Measurements from ENCODE around the gene PPM1D.
"Not testable (repeated sequence)": the region's sequence is repeated elsewhere in the genome, so short reads cannot be mapped to it uniquely, and the experiment has no call there.

PPM1D gene

GRCh38 chr17:60599620-60600489, at the start of gene PPM1D:
Gene PPM1D (plus strand): TSS chr17:60600193. CDS start chr17:60600415, 222 bp downstream.
- DNase-seq = peak; percentile 98

- DNase-seq = not testable (repeated sequence)
These were observed 47.7 kb upstream of the PPM1D start for GRCh38 chr17:60552255-60552654.

GRCh38 chr17:60554377-60554788, 45.6 kb upstream of the PPM1D start:
- DNase-seq = no peak

GRCh38 chr17:60555786-60556185, 44.2 kb upstream of the PPM1D start:
- DNase-seq = no peak

GRCh38 chr17:60557805-60558204, 42.2 kb upstream of the PPM1D start:
- DNase-seq = no peak

DNA sequence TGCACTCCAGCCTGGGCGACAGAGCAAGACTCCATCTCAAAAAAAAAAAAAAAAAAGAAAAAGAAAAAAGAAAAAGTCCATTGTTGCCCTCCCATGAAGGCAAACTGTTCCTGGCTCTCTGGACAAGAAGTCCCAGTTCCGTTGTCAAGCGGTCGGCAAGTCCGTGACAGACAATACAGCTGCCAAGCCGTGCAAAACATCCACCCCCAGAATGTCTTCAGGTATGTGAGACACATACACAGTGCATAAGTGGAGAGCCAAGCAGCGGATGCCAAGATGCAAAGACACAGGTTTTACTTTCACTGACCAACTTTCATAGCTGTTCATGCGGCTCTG, 40.4 kb upstream of the PPM1D start:
- DNase-seq = no peak

GRCh38 chr17:60559995-60560859, 39.8 kb upstream of the PPM1D start:
- DNase-seq = no peak

- no peak for DNase-seq
These were observed 39.1 kb upstream of the PPM1D start for GRCh38 chr17:60560860-60561257.

GRCh38 chr17:60562421-60562820, 37.6 kb upstream of the PPM1D start:
- no peak for DNase-seq

DNA sequence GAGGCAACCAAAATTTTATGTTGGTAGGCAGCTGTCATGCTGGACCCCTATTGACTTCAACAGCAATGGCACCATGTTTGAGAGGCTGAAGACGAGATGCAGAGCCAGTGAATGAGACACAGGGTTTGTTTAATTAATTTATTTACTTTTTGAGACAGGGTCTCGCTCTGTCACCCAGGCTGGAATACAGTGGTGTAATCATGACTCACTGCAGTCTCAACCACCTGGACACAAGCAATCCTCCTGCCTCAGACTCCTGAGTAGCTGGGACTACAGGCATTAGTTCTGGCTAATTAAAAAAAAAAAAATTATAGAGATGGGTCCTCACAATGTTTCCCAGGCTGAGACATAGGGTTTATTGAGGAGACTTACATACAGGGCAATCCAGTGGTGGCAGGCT, 36.2 kb upstream of the PPM1D start:
- no peak for DNase-seq

DNA sequence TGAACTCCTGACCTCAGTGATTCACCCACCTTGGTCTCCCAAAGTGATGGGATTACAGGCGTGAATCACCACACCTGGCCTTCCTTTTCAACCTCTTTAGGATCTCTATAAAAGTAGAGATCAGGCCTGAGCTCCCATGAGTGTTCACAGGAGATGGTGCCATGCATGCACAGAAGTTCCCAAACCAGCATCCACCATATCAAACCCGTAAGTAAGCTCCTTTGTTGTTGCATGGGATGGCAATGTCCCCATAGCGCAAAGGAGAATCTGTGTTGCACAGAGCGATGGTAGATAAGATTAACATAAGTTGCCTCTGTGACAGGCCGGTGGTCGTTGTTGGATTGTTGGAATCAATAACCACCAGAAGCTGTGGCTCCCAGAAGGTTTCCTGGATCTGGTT, 34.8 kb upstream of the PPM1D start:
- DNase-seq = no peak

DNA sequence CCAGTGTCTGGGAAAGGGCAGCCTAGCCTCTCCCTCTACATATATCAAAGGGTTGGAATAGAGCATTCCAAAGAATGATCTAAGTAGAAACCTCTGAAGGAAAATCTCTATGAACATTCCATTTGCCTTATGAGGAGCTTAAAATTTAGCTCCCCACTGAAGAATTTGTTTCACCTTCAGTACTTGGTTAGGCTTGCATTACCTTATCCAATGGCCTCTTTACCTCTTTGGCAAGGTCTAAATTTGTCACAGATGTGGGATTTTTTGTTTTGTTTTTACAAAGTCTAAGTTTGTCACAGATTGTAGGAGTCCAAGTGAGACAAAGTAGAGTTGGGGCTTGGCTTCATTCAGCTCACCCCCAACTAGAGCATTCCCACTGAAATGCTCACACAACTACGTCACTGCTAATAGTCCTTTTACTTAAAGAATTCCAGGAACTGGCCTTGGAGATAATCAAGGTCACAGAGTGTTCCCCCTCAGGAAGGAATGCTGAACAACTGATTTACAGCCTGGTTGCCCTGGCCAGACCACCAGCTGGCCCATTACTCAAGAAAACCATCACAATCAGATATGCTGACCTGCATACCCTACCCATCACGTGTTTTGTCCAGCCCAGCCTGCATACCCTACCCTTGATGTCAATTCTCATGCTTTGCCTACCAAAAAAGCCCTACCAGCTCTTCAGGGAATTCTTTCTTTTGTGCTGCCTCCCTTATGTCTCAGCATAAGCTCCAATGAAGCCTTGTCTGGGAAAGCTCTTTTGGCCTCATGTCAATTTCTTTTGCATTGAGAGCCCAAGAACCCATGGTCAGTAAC, 26.5 kb upstream of the PPM1D start:
- DNase-seq = no peak

- DNase-seq = no peak
These were observed 22.7 kb upstream of the PPM1D start for GRCh38 chr17:60577147-60577915.

DNA sequence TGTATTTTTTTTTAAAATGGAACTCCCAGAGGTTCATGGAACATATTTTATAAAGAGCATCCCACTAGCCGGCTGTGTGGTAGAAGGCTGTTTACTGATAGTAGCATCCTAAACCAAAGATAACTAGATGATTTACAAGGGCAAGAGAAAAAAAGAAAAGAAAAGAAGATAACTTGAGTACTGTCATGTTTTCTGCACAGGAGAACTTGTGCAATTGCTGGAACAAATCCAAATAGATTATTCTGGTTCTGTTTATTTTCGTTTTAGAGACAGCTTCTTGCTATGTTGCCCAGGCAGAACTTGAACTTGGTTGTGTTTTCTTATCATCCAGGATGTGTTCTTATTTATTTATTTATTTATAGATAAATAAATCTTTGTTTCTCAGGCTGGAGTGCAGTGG, 20.9 kb upstream of the PPM1D start:
- DNase-seq = no peak

- no peak for DNase-seq
These were observed 20.4 kb upstream of the PPM1D start for GRCh38 chr17:60579551-60579950.

DNA sequence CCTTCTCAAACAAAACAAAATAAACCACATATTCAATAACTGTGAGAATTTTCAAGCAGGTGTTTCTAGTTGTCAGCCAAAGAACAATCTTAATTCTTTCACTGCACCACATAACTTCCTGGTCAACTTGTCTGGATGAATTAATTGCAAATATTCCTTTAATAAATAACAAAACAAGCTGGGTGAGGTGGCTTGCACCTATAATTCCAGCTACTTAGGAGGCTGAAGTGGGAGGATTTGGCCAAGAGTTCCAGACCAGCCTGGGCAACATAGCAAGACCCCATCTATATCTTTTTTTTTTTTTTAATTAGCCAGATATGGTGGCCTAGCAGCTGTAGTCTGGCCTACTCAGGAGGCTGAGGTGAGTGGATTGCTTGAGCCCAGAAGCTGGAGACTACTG, 17.0 kb upstream of the PPM1D start:
- no peak for DNase-seq

- DNase-seq = no peak
These were observed 14.1 kb upstream of the PPM1D start for GRCh38 chr17:60585887-60586286.

DNA sequence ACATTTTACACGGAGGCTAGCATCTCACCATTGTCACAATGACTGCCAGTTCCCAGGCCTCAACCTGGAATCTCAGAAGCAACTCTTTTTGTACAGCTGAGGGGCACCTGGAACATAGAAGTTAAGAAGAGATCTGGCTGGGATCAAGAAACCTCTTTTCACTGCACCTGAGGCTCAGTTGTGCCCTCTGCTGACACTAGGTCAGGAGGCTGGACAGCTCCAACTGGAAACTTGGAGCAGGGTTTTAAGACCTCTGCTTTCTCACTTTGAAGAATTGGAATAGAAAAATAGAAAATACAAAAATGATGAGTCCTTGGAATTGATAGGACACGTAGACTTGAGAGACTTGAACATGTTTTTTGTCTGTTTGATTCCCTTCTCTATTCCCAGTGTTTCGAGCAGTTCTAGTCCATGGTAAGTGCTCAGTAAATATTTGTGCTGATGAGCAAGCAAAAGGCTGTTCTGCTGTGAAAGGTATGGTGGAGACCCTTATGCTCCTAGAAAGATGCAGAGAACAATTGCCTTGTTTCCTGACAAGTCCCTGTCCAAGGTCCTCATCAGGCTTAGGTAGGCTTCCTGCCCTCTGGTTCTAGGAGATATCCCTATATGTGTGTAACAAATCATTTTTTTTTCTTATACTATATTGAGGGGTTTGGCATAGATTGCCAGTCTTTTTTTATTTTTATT, 13.6 kb upstream of the PPM1D start:
- DNase-seq = no peak

DNA sequence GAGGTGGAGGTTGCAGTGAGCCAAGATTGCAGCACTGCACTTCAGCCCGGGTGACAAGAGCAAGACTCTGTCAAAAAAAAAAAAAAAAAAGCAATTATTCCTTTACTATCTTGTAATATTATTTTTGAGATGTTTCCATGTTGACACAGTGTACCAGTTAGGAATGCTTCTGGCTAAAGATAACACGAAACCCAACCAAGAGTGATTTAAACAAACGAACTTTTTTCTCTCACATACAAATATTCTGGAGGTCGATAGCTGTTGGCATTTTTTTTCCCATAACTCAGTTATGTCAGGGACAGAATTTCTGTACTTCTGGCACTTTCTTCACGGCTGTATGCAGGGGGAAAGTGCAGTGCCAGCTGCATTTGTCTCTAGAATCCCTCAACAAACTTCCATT, 9.9 kb upstream of the PPM1D start:
- no peak for DNase-seq

DNA sequence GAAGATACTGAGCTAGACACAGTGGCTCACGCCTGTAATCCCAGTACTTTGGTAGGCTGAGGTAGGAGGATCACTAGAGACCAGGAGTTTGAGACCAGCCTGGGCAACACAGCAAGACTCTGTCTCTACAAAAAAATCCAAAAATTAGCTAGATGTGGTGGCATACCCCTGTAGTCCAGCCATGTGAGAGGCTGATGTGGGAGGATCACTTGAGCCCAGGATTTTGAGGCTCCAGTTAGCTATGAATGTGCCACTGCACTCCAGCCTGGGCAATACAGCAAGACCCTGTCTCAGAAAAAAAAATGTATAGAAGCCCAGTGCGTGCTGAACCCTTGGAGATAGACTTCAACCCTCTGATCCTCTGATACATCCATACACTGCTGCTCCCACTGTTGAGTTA, 7.2 kb upstream of the PPM1D start:
- no peak for DNase-seq

- DNase-seq = not testable (repeated sequence)
These were observed 6.5 kb upstream of the PPM1D start for GRCh38 chr17:60593441-60594036.
